Left lobe of liver (tissue), 2 donors: ENCODE measurements around the gene PPP1R2. TPM values are rescaled to one million over a fixed set of nuclear protein-coding genes. Genes with fewer than 3 reads are reported as not detected.
"Not testable (repeated sequence)": the region's sequence is repeated elsewhere in the genome, so short reads cannot be mapped to it uniquely, and the experiment has no call there.

ENCODE experiments used
- ATAC-seq: fragments of 200-7000 bp; cut with Tn5 transposase; one replicate; pipeline ENCODE4 v1.9.1; 2020; ENCODE audit warnings: mild to moderate bottlenecking, moderate library complexity
- DNase-seq: peaks from one replicate; pipeline ENCODE4 v3.0.0-alpha.2; 2020; ENCODE audit warnings: low spot score
- total RNA-seq: library from RNA; stranded (reverse); gene quantifications from one replicate; pipeline ENCODE4 v1.2.1, GENCODE V29; 2021
- donor health status: DM: no; HTN: no; CAD: no; lungs with moderate emphysema.
- donor health status: DM: no; HTN: yes; CAD: no.

PPP1R2 gene
- total RNA-seq, result 11.8 TPM

DNA sequence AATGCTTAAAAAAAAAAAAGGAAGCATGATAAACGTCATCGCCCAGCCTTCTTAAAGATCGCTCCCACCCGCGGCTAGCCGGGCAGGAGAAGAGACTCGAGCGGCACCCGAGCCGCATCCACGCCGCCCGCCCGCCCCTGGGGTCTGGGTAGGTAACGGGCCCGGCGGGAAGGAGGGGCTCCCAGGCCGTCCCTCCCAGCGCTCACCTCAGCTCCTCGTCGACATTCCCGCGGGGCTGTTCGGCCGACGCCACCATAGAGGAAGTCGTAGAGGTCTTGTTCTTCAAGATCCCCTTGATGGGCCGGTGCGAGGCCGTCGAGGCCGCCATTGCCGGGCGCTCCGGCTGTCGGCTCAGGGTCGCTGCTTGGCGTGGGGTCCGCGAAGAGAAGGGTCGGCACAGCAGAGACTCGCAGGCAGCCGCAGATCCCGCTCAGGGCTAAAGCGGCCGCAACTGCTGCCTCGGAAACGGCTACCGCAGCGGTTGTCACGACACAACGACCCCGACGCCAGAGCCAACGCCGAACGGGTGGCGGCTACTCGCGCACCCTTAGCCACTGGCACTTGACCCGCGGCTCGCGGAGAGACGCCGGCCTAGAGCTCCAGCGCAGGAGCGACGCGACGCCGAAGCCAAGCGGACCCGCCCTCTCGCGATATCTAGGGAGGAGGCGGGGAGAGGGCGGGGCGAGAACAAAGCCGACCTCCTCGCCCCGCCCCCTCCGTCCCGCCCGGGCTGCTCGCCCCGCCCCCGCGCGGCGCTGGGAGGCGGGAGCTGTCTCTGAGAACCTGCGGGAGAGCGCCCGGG, at the start of gene PPP1R2:
TSS of gene PPP1R2 (minus strand) at position 628 of the 802 bp plus-strand sequence. CDS start at position 328, 300 bp downstream.
- DNase-seq (peak; percentile 94), ATAC-seq (peak; percentile 97)

GRCh38 chr3:195591852-195592251, 48.7 kb upstream of the PPP1R2 start:
- no peak for DNase-seq
- no peak for ATAC-seq

- no peak for ATAC-seq
These were observed 48.1 kb upstream of the PPP1R2 start for GRCh38 chr3:195591220-195591619.

GRCh38 chr3:195590381-195590780, 47.3 kb upstream of the PPP1R2 start:
- DNase-seq, ATAC-seq: not testable (repeated sequence)

More at GRCh38 chr3:195591220-195591619, 48.1 kb upstream of the PPP1R2 start:
- no peak for DNase-seq

GRCh38 chr3:195589796-195590195, 46.7 kb upstream of the PPP1R2 start:
- not testable (repeated sequence) for ATAC-seq, DNase-seq

DNA sequence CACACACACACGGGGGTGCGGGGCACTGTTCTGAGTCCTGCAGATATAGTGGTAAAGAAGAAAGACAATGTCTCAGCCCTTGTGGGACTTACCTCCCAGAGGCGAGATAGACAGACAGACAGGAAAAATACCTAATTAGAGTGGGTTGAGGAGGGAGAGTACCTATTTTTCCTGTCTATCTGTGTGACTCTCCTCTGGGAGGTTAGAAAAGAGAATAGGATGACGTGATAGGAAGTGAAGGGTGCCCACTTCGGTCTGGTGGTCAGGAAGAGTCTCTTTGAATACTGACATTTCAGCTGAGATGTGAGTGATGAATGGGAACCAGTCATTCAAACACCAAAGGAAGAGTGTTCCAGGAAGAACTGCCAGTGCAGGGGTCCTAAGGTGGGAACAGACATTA, 44.7 kb upstream of the PPP1R2 start:
- DNase-seq, result no peak
- ATAC-seq, result no peak

DNA sequence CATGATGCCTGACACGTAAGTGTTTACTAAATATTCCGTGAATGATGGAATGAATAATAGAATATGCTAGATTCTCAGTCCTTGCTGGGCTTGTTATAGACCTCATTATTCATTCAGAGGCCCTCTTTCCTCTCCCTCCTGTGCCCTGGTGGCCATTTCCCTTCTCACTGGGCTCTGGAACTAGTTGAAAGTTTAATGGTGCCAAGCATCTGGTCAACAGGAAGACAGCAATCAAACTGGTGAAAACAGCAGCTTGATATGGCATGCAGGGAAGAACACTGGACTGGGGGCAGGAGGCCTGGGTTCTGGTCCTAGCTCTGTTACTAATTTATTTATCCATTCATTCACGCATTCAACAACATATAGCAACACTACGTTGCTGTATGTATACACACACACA, 44.3 kb upstream of the PPP1R2 start:
- ATAC-seq (no peak), DNase-seq (no peak)

- no peak for DNase-seq
- no peak for ATAC-seq
These were observed 41.4 kb upstream of the PPP1R2 start for GRCh38 chr3:195584543-195584870.

GRCh38 chr3:195583831-195584542, 40.9 kb upstream of the PPP1R2 start, which contains the start of gene APOD:
TSS of gene APOD (minus strand) at chr3:195583940. CDS start at chr3:195579461, 4,479 bp downstream.
- ATAC-seq (no peak), DNase-seq (no peak)

GRCh38 chr3:195582947-195583346, 39.8 kb upstream of the PPP1R2 start:
- no peak for DNase-seq
- no peak for ATAC-seq

DNA sequence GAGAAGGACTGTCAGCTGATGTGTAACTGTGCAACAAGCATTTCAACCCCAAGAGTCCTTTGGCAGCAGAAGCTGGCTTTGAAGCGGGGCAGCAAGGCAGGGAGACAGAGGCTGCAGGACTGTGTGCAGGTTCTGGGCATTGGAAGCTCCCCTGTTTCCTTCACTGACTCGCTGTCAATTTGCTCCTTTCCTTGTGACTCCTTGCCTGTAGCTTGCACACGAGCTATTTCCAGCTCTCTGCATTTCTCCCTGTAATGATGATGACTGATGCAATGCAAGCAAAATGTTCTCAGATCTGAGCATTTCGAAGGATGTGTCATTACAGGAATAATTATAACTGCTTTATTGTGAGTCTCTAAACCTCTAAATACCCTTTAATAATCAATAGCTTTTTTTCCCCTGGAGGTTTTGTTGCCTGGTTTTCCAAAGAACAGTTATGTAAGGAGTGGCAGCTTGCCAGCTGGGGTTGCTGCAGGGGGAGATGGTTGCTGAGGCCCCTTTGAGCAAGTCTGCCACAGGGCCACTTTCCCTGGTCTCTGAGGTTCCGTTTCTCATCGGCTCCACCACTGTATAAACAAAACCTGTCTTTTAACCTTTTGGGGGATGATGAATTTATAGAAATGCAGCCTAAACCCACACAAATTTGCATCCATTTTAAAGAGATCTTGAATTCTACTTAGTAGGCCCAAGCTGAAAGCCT, 37.8 kb upstream of the PPP1R2 start:
- no peak for DNase-seq
- ATAC-seq, result no peak

- DNase-seq (no peak), ATAC-seq (no peak)
These were observed 36.2 kb upstream of the PPP1R2 start for GRCh38 chr3:195579281-195579680.

- ATAC-seq (no peak), DNase-seq (no peak)
These were observed 35.4 kb upstream of the PPP1R2 start for GRCh38 chr3:195578565-195578964.

- no peak for DNase-seq
These were observed 34.6 kb upstream of the PPP1R2 start for GRCh38 chr3:195577645-195578177.

GRCh38 chr3:195574497-195575304, 31.6 kb upstream of the PPP1R2 start:
- no peak for DNase-seq
- no peak for ATAC-seq

More at GRCh38 chr3:195577645-195578177, 34.6 kb upstream of the PPP1R2 start:
- no peak for ATAC-seq

DNA sequence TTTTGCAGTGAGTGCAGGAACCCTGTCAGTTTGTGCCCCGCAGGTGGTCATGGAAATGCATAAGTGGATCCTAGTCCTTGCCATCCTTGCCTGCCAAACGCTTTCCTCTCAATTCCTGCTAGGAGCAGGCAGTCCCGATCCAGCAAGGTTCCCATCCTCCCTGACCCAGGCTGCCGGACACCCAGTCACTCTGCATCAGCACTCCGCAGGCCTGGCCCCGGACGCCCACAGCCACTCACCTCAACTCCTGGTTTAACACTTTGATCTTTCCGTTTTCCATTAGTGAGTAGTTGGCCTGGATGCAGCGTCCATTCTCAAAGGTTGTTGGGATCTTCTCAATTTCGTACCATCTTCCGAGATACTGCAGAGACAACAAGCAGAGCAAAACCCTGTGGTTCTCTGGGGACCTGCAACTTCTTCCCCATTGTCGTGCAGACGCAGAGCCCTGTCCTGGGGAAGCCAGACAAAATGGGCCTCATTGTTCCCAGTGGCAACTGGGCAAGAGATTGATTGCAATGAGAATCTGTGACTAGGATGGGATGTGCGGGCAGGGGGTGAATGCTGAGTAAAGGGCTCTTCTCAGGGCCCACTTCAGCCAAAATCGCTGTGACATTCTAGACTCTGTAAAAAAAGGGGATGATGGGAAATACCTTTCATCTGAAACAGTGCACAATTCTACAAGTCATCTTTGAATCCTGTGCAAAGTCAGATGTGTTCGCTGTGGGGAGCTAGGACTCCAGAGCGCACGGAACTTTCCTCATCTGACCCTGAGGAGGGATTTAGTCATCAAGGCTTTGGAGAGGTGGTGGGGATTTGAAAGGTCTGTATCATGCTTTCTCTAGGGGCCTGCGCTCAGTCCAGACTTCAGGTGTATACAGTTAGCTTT, 30.7 kb upstream of the PPP1R2 start:
- no peak for ATAC-seq
- DNase-seq, result no peak

- ATAC-seq (no peak), DNase-seq (no peak)
These were observed 28.2 kb upstream of the PPP1R2 start for GRCh38 chr3:195571361-195571760.

- ATAC-seq (no peak), DNase-seq (no peak)
These were observed 27.8 kb upstream of the PPP1R2 start for GRCh38 chr3:195570912-195571311.

DNA sequence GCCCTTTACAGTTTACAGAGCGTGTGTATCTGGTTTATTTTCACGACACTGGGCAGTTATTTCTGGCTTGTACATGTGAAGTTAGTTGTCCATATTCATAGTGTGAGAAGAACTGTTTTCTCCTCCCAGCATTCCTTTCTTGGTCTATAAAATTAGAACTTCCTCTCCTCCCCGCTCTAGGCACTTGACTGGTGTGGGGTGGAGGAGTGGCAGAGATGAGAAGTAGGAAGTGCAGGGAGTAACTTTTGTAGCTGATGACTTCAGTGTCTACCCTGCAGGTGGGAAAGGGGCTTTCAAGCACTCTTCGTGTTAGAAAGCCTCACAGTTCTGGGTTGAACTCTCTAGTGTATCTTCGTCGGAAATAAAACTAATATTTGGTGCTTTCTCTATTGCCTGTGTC, 27.2 kb upstream of the PPP1R2 start:
- no peak for ATAC-seq
- DNase-seq, result no peak
